ENCODE results near the gene TMEM132E. TPM values are rescaled to one million over a fixed set of nuclear protein-coding genes. Genes with fewer than 3 reads are reported as not detected.

Gene TMEM132E
- total RNA-seq, 2 donors from 2014 or later, result 0.56 to 1.9 TPM

DNA sequence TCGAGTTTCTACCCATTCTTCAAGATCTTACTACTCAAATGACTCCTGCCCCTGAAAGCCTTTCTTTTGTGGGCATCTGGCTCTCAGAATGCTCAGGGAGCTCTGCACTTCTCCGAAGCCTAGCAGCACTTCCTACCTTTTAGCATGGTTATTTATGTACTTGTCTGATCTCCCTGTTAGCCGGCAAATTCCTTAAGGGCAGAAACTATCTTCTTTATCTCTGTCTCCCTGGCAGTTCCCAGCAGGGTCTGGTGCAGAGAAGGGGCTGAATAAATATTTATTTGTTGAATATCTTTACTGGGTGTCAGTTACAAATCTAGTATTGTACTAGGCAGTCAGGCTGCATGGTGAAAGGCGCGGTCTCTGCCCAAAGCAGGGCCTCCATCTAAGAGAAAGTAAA lies 30.7 kb downstream of the TMEM132E start:
- Histone ChIP-seq H3K9me3 (no peaks in the 10 kb centered on the region), H3K4me3 (no peak overlapping the region), H3K27ac (no peak overlapping the region), H3K4me1 (ENCODE audit: control insufficient read depth in 1 of 2, low read depth in 2 of 2) (no peaks in the 10 kb centered on the region), H3K27me3 (replicated peaks; ENCODE audit: insufficient read depth) (no peaks in the 10 kb centered on the region), H3K36me3 (no peaks in the 10 kb centered on the region)
- ATAC-seq (ENCODE audit: insufficient number of reproducible peaks, low FRiP score, low read depth), result no peak
- no peak for DNase-seq (ENCODE audit: low spot score)
- TF ChIP-seq, protein P1, sequence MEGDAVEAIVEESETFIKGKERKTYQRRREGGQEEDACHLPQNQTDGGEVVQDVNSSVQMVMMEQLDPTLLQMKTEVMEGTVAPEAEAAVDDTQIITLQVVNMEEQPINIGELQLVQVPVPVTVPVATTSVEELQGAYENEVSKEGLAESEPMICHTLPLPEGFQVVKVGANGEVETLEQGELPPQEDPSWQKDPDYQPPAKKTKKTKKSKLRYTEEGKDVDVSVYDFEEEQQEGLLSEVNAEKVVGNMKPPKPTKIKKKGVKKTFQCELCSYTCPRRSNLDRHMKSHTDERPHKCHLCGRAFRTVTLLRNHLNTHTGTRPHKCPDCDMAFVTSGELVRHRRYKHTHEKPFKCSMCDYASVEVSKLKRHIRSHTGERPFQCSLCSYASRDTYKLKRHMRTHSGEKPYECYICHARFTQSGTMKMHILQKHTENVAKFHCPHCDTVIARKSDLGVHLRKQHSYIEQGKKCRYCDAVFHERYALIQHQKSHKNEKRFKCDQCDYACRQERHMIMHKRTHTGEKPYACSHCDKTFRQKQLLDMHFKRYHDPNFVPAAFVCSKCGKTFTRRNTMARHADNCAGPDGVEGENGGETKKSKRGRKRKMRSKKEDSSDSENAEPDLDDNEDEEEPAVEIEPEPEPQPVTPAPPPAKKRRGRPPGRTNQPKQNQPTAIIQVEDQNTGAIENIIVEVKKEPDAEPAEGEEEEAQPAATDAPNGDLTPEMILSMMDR (IDR thresholded peaks at IDR 0.05), result no peak

DNA sequence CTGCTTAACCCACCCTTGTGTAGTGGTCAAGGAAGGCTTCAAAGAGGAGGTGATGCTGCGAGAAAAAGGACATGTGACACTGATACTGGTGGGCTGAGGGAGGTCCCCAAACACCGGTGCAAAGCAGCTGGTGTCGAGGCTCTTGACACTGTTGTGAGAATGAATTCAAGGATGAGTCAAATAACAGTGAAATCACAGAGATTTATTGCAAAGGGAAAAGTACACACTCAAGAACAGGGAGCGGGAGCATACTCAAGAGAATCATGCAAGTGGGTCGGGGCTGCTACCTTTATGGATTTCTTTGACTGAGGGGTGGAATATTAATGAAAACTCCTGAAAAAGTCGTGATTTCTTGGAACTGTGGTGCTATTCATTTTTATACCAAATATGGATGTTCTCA lies 31.1 kb downstream of the TMEM132E start:
- Histone ChIP-seq H3K36me3 (no peaks in the 10 kb centered on the region), H3K27me3 (replicated peaks; ENCODE audit: insufficient read depth) (no peaks in the 10 kb centered on the region), H3K4me3 (no peak overlapping the region), H3K4me1 (ENCODE audit: control insufficient read depth in 1 of 2, low read depth in 2 of 2) (no peaks in the 10 kb centered on the region), H3K9me3 (no peaks in the 10 kb centered on the region), H3K27ac (no peak overlapping the region)
- ATAC-seq (ENCODE audit: insufficient number of reproducible peaks, low FRiP score, low read depth), result no peak
- no peak for DNase-seq (ENCODE audit: low spot score)
- TF ChIP-seq, protein P1 (IDR thresholded peaks at IDR 0.05), result no peak

DNA sequence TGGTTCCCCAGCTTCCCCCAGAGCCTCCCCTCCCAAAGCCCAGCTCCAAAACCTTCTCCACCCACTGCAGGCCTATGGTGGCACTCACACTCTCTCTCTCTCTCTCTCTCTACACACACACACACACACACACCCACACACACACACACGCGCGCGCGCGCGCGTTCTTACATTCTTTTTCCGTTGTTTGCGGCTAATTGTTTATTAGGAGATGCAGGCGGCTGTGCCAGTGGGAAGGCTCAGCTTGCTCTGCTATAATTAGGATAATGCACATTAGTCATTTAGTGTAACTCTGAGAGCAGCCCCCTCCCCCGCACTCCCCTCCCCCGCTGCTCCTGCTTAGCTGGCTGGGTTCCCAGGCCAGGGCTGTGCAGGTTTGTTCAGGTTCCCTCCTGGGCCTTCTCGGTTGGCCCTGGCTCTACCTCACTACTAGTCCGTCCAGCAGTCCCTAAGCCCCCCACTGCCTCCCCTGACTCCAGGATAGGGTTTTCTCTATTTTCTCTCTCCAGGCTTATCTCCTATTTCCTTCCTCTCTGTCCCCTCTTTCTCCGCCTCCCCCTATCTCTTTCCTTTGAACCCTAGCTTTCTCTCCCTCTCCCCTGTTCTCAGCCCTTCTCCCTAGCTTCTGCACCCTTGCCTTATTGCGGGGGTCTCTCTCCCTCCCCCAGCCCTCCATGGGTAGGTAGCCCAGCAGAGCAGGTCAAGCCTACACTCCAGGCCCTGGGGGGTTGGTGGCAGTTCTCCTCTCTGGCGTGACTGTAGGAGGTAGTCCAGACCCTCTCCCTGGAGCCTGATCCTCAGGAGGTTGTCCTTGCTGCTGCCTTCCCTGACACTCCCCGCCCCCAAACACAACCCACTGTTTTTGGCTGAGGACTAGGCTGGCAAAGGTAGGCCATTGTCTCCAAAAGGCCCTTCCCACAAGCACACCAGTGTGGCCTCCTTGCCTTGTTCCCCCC lies 34.0 kb downstream of the TMEM132E start:
- Histone ChIP-seq H3K9me3 (no peaks in the 10 kb centered on the region), H3K27ac (no peak overlapping the region), H3K4me3 (no peak overlapping the region), H3K36me3 (no peaks in the 10 kb centered on the region), H3K4me1 (ENCODE audit: control insufficient read depth in 1 of 2, low read depth in 2 of 2) (no peaks in the 10 kb centered on the region), H3K27me3 (replicated peaks; ENCODE audit: insufficient read depth) (no peaks in the 10 kb centered on the region)
- DNase-seq (ENCODE audit: low spot score) (no peak), ATAC-seq (ENCODE audit: insufficient number of reproducible peaks, low FRiP score, low read depth) (no peak)
- TF ChIP-seq, protein P1 (IDR thresholded peaks at IDR 0.05), result no peak

DNA sequence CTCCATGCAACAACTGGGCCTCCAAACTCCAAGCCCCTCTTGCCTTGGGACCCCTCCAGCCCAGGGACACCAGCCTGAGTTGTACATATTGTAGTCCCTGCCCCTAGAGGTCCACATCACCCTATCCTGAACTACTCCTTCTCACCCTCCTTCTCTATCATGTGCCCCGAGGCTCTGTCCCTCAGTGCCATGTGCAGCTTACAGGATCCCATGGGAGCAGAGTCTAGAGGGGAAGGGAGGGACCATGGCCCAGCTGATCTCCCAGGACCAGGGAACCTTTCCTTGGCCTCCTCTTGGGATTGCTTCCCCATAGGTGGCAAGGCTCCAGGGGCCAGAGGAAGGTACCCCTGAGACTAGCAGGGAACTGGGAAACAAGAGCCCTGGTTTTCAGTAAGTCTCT lies 35.3 kb downstream of the TMEM132E start:
- TF ChIP-seq, protein P1 (IDR thresholded peaks at IDR 0.05), result no peak

DNA sequence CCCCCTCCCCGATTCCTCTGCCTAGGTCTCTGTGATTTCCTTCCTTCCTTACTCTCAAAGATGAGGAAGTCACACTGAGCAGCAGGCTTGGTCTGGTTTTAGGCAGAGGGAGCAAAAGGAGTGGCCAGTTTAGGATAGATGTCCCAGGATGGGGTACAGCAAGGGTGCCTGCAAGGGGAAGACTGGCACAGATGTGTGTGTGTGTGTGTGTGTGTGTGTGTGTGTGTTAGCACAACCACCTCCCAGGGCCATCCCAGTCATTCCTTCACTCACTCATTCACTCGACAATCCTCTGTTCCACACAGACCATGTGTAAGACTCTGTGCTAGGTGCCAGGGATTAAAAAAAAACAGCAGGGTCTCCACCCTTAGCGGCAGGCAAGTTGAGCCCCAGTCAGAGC lies 35.9 kb downstream of the TMEM132E start:
- TF ChIP-seq, protein P1 (IDR thresholded peaks at IDR 0.05), result no peak
- H3K9me3 ChIP-seq, result no peaks in the 10 kb centered on the region
- no peaks in the 10 kb centered on the region for H3K27me3 ChIP-seq (replicated peaks; ENCODE audit: insufficient read depth)
- no peak overlapping the region for H3K4me3 ChIP-seq
- DNase-seq (ENCODE audit: low spot score) (no peak), ATAC-seq (ENCODE audit: insufficient number of reproducible peaks, low FRiP score, low read depth) (no peak)
- H3K27ac ChIP-seq, result no peak overlapping the region
- H3K4me1 ChIP-seq (ENCODE audit: control insufficient read depth in 1 of 2, low read depth in 2 of 2), result no peaks in the 10 kb centered on the region
- no peaks in the 10 kb centered on the region for H3K36me3 ChIP-seq

More for the DNA sequence above, 35.3 kb downstream of the TMEM132E start:
- Histone ChIP-seq H3K27me3 (replicated peaks; ENCODE audit: insufficient read depth) (no peaks in the 10 kb centered on the region), H3K36me3 (no peaks in the 10 kb centered on the region), H3K9me3 (no peaks in the 10 kb centered on the region), H3K4me1 (ENCODE audit: control insufficient read depth in 1 of 2, low read depth in 2 of 2) (no peaks in the 10 kb centered on the region), H3K27ac (no peak overlapping the region), H3K4me3 (no peak overlapping the region)
- ATAC-seq (ENCODE audit: insufficient number of reproducible peaks, low FRiP score, low read depth) (no peak), DNase-seq (ENCODE audit: low spot score) (no peak)
